ENCODE results near the gene SMARCB1.

Gene SMARCB1

DNA sequence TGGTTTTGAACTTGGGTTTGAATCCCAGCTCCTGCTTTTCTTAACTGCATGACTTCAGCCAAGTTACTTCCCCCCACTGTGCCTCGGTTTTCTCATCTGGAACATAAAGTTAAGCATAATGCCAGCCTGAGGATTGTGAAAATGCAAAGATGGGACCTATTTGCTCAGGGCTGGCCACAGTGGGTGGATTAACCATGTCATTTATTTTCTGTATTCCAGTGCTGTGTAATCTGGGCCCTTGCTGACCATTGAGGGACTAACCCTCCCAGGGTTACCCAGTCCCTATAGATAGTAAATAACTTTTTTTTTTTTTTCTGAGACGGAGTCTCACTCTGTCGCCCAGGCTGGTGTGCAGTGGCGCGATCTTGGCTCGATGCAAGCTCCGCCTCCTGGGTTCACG, 31.1 kb upstream of the SMARCB1 start:
- Histone ChIP-seq H3K4me2 (ENCODE audit: low read depth, low read length) (no peak overlapping the region), H3K27ac (ENCODE audit: low read length) (no peak overlapping the region), H3F3A (ENCODE audit: insufficient read depth, low read length) (peaks cover 3% of the 10 kb centered on the region; the same call in 1 of the 2 replicates), H3K9ac (ENCODE audit: low read length) (no peak overlapping the region), H3K9me2 (replicated peaks; ENCODE audit: insufficient read depth, low read length) (no peaks in the 10 kb centered on the region), H3K79me2 (ENCODE audit: low read length) (no peaks in the 10 kb centered on the region), H3K4me3 (ENCODE audit: low read length) (no peak overlapping the region), H3K36me3 (replicated peaks; ENCODE audit: insufficient read depth, low read length) (no peaks in the 10 kb centered on the region), H4K20me1 (ENCODE audit: insufficient read depth, low read length) (no peaks in the 10 kb centered on the region), H2AFZ (ENCODE audit: low read length) (no peak overlapping the region), H3K27me3 (replicated peaks; ENCODE audit: insufficient read depth, low read length) (no peaks in the 10 kb centered on the region), H3K4me1 (ENCODE audit: low read length) (no peaks in the 10 kb centered on the region), H3K9me3 (replicated peaks; ENCODE audit: insufficient read depth, low read length) (no peaks in the 10 kb centered on the region)
- TF ChIP-seq EZH2phosphoT487 (IDR thresholded peaks at IDR 0.05; ENCODE audit: low read length): no peak
- no peak for TF ChIP-seq EZH2 (optimal IDR thresholded peaks at IDR 0.05; ENCODE audit: low read depth, low read length)
- TF ChIP-seq, protein P1, sequence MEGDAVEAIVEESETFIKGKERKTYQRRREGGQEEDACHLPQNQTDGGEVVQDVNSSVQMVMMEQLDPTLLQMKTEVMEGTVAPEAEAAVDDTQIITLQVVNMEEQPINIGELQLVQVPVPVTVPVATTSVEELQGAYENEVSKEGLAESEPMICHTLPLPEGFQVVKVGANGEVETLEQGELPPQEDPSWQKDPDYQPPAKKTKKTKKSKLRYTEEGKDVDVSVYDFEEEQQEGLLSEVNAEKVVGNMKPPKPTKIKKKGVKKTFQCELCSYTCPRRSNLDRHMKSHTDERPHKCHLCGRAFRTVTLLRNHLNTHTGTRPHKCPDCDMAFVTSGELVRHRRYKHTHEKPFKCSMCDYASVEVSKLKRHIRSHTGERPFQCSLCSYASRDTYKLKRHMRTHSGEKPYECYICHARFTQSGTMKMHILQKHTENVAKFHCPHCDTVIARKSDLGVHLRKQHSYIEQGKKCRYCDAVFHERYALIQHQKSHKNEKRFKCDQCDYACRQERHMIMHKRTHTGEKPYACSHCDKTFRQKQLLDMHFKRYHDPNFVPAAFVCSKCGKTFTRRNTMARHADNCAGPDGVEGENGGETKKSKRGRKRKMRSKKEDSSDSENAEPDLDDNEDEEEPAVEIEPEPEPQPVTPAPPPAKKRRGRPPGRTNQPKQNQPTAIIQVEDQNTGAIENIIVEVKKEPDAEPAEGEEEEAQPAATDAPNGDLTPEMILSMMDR (IDR thresholded peaks at IDR 0.05; ENCODE audit: low read length): no peak
- DNase-seq: no peak

DNA sequence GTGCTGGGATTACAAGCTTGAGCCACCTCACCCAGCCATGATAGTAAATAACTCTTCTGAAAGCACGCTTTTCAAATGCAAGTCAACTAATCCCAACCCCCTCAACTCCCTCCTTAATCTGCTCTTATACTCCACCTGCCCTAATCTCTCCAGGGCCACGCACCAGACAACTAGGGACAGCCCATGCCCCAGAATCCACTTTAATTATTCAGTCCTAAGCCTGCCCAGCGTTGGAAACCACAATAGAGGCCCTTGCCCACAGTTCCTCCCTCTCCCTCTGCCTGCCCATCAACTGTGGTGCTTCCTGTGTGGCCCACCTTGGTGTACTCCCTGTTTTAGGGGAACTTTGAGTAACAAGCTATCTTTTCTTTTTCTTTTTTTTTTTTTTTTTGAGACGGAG, 29.9 kb upstream of the SMARCB1 start:
- H3K27ac ChIP-seq (ENCODE audit: low read length): no peak overlapping the region
- H3K9me3 ChIP-seq (replicated peaks; ENCODE audit: insufficient read depth, low read length): no peaks in the 10 kb centered on the region
- no peak for DNase-seq
- H3K9ac ChIP-seq (ENCODE audit: low read length): no peak overlapping the region
- no peak overlapping the region for H2AFZ ChIP-seq (ENCODE audit: low read length)
- TF ChIP-seq EZH2 (optimal IDR thresholded peaks at IDR 0.05; ENCODE audit: low read depth, low read length): no peak
- no peak for TF ChIP-seq EZH2phosphoT487 (IDR thresholded peaks at IDR 0.05; ENCODE audit: low read length)
- TF ChIP-seq, protein P1 (IDR thresholded peaks at IDR 0.05; ENCODE audit: low read length): no peak
- no peaks in the 10 kb centered on the region for H3K36me3 ChIP-seq (replicated peaks; ENCODE audit: insufficient read depth, low read length)
- no peaks in the 10 kb centered on the region for H3K4me1 ChIP-seq (ENCODE audit: low read length)
- H3F3A ChIP-seq (ENCODE audit: insufficient read depth, low read length): no peaks in the 10 kb centered on the region; the same call in 1 of the 2 replicates
- H3K9me2 ChIP-seq (replicated peaks; ENCODE audit: insufficient read depth, low read length): no peaks in the 10 kb centered on the region
- no peaks in the 10 kb centered on the region for H3K79me2 ChIP-seq (ENCODE audit: low read length)
- H4K20me1 ChIP-seq (ENCODE audit: insufficient read depth, low read length): no peaks in the 10 kb centered on the region
- no peak overlapping the region for H3K4me2 ChIP-seq (ENCODE audit: low read depth, low read length)
- no peak overlapping the region for H3K4me3 ChIP-seq (ENCODE audit: low read length)
- H3K27me3 ChIP-seq (replicated peaks; ENCODE audit: insufficient read depth, low read length): no peaks in the 10 kb centered on the region

DNA sequence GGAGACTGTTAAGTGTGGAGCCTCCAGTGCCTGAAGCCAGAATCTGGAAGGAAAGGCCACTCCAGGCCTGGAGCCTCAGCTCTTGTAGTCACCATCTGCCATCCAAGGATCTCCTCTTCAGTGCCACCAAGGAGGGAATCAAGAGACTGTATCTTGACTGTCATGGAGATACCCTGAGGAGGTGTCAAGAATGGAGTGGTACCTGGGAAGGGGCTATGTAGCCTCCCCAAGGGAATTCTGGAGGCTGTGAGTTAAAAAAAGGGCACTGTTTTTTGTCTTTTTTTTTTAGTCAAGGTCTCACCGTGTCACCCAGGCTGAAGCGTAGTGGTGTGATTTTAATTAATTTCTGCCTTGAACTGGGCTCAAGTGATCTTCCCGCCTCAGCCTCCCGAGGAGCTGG, 27.2 kb upstream of the SMARCB1 start:
- Histone ChIP-seq H3K9me3 (replicated peaks; ENCODE audit: insufficient read depth, low read length) (no peaks in the 10 kb centered on the region), H4K20me1 (ENCODE audit: insufficient read depth, low read length) (no peaks in the 10 kb centered on the region), H3K79me2 (ENCODE audit: low read length) (peaks cover under 1% of the 10 kb centered on the region; the same call in 1 of the 2 replicates), H2AFZ (ENCODE audit: low read length) (no peak overlapping the region), H3K9me2 (replicated peaks; ENCODE audit: insufficient read depth, low read length) (no peaks in the 10 kb centered on the region), H3K27me3 (replicated peaks; ENCODE audit: insufficient read depth, low read length) (no peaks in the 10 kb centered on the region), H3K27ac (ENCODE audit: low read length) (no peak overlapping the region), H3K4me2 (ENCODE audit: low read depth, low read length) (no peak overlapping the region), H3K4me3 (ENCODE audit: low read length) (no peak overlapping the region), H3K4me1 (ENCODE audit: low read length) (no peaks in the 10 kb centered on the region), H3F3A (ENCODE audit: insufficient read depth, low read length) (no peaks in the 10 kb centered on the region; the same call in none of the 2 replicates), H3K36me3 (replicated peaks; ENCODE audit: insufficient read depth, low read length) (no peaks in the 10 kb centered on the region), H3K9ac (ENCODE audit: low read length) (no peak overlapping the region)
- TF ChIP-seq, protein P1 (IDR thresholded peaks at IDR 0.05; ENCODE audit: low read length): no peak
- TF ChIP-seq EZH2 (optimal IDR thresholded peaks at IDR 0.05; ENCODE audit: low read depth, low read length) (no peak), EZH2phosphoT487 (IDR thresholded peaks at IDR 0.05; ENCODE audit: low read length) (no peak)
- DNase-seq: no peak
